ENCODE data around the gene KIAA0319L.
"Not testable (repeated sequence)": the region's sequence is repeated elsewhere in the genome, so short reads cannot be mapped to it uniquely, and the experiment has no call there.

KIAA0319L gene

DNA sequence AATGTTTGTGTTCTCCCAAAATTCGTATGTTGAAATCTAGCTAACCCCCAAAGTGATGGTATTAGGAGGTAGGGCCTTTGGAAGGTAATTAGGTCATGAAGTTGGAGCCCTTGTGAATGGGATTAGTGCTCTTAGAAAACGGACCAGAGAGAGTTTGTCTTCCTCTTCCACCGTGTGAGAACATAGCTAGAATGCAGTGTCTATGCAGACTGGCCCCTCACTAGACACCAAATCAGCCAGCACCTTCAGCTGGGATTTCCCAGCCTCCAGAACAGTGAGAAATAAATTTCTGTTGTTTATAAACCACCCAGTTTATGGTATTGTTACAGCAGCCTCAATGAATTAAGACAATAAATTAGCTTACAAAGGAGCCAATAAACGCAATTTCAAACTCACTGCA is 58.0 kb downstream of the KIAA0319L start:
- no peak for DNase-seq (ENCODE audit: low read depth in 1 of 2, low spot score in 1 of 2)

DNA sequence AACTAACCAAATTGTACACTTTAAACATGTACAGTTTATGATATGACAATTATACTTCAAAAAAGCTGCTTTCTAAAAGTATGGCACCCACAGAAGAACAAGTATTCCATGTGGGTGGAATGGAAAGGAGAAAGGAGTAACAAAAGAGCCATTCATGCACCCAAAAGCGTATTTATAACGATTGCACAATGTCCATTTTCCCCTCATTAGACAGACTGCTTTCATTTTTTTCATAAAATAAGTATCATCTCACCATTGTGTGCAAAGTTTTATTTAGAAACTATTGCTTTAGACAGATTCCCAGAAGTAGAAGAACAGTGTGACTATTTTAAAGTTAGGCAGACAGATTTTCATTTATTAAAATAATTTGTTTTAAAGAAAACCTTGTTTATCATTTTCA is 59.6 kb downstream of the KIAA0319L start:
- DNase-seq (ENCODE audit: low read depth in 1 of 2, low spot score in 1 of 2), result no peak

DNA sequence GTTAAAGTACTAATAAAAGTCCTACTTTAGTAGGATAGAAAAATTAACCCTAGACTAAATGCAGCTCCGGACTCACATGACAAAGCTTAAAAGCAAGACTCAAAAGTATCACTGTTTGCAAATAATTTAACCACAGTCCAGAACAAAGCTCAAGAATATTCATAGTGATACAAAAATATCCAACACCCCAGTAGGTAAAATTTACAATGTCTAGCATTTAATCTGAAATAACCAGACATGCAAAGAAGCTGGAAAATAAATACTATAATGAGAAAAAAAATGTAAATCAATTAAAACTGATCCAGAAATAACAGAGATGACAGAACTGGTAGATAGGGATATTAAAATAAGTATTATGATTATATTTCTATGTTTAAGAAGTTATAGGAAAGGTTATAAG is 67.0 kb downstream of the KIAA0319L start:
- DNase-seq (ENCODE audit: low read depth in 1 of 2, low spot score in 1 of 2), result no peak

DNA sequence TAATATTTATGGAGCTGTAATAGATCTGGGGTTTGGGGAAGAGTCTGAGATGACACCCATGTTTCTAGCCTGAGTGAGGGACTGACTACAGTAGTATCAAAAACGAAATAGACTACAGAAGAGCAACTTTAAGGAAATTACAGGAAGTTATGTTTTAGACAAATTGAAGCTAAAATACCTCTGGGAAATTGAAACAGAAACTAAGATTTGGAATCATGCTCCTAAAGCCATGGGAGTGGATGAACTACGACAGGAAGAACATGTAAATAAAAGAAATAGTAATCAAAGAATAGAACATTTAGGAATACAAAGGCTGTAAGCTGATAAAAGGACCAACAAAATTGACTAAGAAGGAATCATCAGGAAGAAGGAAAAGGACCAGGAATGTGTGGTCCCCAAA is 68.9 kb downstream of the KIAA0319L start:
- DNase-seq (ENCODE audit: low read depth in 1 of 2, low spot score in 1 of 2), result no peak

DNA sequence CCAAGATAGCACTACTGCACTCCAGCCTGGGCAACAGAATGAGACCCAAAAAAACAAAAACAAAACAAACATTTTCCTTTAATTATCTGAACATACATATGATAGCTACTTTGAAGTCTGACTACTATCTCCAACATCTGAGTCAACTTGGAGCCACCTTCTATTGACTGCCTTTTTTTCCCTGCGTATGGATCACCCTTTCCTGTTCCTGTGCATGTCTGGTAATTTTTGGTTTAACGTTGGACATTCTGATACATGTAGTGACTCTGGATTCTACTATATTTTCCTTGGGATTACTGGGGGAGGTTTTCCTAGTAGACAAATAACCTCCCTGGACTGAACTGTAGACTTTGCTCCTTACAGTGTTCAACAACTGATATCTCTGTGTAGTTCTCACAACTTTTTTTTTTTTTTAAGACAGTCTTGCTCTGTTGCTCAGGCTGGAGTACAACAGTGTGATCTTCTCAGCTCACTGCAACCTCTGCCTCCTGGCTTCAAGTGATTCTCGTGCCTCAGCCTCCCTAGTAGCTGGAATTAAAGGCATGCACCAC is 70.3 kb downstream of the KIAA0319L start:
- DNase-seq (ENCODE audit: low read depth in 1 of 2, low spot score in 1 of 2), result no peak

DNA sequence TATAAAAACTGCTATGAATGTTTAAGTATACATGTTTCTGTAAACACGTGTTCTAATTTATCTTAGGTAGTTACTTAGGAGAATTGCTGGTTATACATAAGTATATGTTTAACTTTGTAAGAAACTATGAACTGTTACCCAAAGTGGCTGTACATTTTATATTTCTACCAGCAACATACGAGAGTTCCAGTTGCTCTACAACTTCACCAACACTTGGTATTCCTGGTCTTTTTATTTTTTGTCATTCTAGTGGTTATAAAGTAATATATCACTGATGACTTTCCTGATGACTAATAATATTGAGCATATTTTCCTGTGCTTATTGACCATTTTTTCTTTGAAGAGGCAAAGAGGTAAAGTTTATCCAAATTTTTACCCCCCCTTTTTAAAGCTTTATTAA is 76.0 kb downstream of the KIAA0319L start:
- DNase-seq (ENCODE audit: low read depth in 1 of 2, low spot score in 1 of 2), result no peak

DNA sequence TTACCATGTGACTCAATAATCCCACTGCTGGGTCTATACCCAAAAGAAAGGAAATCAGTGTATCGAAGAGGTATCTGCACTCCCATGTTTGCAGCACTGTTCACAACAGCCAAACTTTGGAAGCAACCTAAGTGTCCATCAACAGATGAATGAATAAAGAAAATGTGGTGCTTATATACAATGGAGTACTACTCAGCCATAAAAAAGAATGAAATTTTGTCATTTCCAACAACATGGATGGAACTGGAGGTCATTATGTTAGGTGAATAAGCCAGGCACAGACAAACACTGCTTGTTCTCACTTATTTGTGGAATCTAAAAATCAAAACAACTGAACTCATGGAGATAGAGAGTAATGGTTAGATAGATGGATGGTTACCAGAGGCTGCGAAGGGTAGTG is 79.3 kb downstream of the KIAA0319L start:
- no peak for DNase-seq (ENCODE audit: low read depth in 1 of 2, low spot score in 1 of 2)

DNA sequence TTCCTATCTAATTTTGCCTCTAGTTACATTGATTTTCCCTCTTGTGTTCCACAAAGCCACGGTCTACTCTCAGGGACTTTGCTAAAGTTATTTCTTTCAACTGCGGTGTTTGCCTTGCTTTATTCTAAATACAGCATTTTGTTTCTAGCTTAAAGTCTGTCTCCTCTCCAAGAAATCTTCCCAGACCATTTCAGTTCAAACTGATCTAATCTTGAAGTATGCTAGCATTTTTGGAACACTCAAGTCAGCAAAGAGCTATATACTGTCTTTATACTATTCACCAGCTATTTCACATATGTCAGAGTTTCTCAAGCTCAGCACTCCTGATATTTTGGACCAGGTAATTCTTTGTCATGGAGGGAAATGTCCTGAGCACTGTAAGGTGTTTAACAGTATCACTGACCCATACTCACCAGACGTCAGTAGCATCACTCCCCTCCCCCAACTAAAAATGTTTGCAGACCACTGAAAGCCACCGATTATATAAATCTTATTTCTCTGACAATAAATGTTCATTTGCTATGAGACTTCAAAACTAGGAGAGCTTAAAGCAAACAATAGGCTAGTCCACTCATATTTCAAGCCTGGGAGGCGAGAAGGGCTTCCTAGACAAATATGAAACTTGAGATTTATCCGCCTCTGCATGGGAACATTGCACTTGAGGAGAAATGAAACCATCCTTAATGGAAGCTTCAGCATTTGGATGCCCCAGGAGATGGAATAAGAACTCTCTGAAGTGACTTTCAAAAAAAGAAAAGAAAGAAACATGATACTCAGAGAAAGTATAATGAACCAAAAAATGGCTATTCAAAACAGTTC is 81.1 kb downstream of the KIAA0319L start:
- no peak for DNase-seq (ENCODE audit: low read depth in 1 of 2, low spot score in 1 of 2)

DNA sequence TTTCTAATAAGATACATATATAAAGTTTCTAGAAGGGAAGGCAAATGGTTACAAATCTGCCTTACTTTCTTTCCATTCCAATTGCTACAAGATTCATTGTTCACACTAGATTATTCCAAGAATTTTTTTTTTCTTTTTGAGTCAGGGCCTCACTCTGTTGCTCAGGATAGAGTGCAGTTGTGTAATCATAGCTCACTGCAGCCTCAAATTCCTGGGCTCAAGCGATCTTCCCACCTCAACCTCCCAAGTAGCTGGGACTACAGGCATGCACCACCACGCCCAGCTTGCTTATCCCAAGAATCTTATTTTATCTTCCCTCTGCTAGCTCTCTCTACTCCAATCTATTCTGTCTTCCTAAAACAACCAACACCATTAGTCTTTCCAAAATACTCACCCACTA is 81.8 kb downstream of the KIAA0319L start:
- DNase-seq (ENCODE audit: low read depth in 1 of 2, low spot score in 1 of 2), result no peak

DNA sequence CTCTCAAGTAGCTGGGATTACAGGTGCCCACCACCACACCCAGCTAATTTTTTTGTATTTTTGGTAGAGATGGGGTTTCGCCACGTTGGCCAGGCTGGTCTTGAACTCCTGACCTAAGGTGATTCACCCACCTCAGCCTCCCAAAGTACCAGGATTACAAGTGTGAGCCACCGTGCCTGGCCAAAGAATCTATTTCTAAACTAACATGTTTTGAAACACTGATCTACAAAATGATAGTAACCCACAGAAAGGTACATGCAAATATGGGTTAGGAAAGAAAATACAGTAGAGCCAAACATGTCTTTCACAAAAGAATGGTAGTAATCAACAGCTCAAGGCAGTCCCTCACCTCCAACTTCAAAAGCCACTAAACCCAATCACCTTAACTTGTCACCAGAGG is 84.0 kb downstream of the KIAA0319L start:
- not testable (repeated sequence) for DNase-seq (ENCODE audit: low read depth in 1 of 2, low spot score in 1 of 2)

DNA sequence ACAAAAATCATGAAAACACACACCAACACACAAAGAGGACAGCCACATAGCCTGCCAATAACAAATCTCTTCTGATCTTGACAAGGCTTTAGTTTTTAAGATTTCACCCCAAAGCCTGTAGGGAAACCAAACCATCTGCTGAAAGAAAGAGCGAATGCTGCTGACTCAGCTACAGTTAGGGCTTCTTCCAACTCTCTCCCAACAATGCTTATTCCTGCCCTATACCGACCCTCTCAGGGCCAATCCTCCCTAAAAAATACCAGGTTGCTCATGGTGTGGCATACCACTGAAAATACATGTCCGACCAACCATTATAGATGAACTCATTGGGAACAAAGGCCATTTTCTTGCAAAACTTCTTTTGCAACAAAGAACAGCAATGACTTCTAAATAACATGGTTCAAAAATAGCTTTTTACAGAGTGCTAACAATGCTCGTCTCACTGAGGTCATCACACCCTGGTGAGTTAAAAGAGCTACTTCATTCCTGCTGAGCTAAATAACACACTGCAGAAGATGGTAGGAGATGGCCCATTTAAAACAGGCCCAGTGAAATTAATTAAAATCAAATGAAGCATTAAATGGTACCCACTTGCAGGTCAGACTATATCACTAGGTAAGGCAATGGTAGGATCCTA is 86.1 kb downstream of the KIAA0319L start:
- DNase-seq (ENCODE audit: low read depth in 1 of 2, low spot score in 1 of 2), result no peak

DNA sequence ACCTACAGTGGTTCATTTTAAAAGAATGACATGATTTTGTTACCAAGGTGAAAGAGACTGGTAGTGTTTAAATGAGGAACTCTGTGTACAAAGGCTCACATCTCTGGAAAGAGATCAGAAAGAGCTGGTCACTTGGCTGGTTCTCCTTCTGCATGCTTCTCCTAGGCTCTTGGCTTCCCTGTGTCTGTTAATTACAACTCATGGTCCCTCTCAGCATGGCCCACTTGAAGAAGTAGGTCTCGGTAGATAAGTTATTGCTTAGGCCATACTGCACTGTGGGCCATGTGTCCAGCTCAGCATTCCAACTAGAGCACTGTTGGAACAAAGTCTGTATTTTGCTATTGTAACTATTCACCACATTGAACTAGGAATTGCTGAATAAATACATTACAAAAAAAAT is 91.1 kb downstream of the KIAA0319L start:
- no peak for DNase-seq (ENCODE audit: low read depth in 1 of 2, low spot score in 1 of 2)

DNA sequence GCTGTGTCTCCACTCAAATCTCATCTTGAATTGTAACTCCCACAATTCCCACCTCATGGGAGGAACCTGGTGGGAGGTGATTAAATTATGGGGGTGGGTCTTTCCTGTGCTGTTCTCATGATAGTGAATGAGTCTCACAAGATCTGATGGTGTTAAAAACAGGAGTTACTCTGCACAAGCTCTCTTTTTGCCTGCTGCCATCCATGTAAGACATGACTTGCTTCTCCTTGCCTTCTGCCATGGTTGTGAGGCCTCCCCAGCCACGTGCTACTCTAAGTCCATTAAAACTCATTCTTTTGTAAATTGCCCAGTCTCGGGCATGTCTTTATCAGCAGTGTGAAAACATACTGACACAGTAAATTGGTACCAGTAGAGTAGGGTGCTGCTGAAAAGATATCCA is 93.5 kb downstream of the KIAA0319L start:
- not testable (repeated sequence) for DNase-seq (ENCODE audit: low read depth in 1 of 2, low spot score in 1 of 2)

DNA sequence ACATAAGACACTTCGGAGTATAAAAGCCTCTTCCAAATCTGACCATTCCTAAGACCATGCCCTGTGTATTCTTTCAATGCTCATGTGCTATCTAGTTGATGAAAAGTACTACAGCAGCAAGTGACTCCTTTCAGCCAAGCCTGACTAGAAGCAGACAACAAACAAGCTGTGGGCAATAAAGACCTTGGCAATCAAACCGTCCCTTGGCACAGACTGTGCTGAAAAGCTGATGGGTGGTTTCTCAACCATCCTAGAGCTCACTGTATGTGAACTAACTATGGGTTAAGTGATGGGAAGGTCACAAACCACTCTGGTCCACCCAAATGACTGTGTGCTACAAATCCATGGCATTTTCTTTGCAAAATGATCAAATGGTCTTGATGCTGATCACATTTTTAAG is 94.0 kb downstream of the KIAA0319L start:
- DNase-seq (ENCODE audit: low read depth in 1 of 2, low spot score in 1 of 2), result no peak

DNA sequence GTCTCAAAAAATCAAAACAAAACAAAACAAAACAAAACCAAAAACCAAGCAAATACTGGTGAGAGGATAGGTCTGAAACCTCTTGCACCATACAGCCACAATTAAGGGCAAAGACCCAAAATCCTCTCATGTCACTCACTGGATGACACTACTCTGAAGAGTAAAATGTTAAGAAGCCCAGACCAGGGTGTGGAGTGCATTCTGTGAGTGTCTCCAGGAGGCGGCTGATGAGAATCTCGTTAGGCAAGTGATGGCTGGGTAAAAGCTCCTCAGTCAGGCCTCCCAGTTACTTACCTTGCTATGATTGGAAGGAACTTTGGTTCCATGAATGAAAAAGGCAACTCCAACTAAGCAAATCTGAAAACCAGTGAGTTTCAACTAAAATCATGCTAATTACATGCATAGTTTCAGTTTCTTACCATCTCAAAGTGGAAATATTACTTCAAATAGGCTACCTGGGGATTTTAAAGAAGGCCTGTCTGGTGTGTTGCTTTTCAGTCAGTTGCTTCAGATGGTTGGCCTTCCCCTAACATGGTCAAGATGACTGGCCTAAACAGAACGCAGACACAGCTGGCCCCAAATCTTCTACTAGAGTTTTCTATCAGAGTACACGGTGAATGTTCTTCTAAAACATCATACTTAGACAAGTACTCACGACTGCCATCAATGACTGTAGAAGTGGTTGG is 95.1 kb downstream of the KIAA0319L start:
- DNase-seq (ENCODE audit: low read depth in 1 of 2, low spot score in 1 of 2), result no peak

DNA sequence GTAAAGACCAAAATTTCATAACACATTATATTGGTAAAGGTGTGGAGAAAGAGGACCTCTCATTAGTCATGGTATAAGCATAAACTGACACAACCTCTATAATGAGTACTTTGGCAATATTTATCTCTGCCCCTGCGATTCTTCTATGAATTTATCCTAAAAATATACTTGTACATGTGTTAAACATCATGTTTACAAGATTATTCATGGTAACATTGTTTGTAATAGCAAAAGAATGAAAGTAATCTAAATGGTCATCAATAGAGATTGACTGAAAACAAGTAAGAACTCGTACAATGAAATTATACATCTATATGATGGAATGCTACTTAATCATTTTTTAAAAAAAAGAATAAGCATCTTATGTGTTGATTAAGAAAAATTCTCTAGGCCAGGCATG is 96.4 kb downstream of the KIAA0319L start:
- DNase-seq (ENCODE audit: low read depth in 1 of 2, low spot score in 1 of 2), result no peak

DNA sequence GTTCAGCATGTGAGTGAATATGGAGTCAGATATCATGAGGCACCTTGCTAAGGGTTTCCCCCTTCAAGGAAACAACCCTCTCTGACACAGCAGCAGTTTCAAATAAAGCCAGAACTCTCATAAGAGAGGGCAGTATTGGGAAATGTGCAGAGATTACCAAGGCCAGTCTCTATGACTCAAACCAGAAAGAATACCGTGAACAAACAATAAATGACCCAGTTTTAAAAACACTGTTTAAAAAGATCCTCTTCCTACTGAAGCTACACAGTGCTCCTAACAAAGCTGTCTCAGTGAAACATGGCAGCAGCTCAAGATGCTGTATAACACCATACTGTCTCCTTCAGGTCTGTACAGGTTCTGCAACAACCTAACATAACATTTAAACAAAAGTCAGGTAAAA is 102.6 kb downstream of the KIAA0319L start:
- DNase-seq (ENCODE audit: low read depth in 1 of 2, low spot score in 1 of 2), result no peak

DNA sequence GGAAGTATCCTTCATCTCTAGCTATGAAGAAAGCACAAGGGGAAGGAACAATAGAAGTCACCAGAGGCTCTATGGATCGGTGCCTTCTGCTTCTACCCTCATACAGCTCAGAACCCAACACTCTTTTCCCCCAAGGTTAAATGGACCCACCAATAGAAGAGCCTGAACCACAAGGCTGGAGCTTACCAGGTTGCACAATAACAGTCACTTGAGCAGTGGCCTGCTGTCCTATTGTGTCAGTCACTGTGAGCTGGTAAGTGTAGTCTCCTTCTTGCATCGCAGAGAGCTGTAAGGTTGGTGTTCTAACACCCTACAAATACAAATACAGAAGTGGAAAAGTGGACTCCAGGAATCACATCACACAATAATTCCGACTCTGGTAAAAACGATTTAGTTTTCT is 103.0 kb downstream of the KIAA0319L start:
- no peak for DNase-seq (ENCODE audit: low read depth in 1 of 2, low spot score in 1 of 2)

DNA sequence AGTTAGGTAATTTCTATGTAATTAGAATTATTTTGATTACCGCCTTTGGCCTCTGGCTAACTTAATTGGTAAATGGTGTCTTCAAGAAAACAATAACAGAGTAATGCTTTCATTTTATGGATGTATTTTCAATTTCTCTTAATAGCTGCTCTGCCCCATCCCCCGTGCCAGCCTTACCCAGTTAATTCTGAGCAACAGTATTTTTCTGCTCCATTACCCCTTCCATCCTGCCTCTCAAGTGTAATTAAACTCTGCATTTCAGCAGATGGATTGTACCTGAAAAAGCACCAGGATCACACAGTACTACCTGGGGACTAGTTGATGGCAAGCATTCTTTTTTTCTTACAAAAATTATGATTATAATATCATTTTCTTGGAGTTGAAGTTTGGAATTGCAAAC is 104.2 kb downstream of the KIAA0319L start:
- DNase-seq (ENCODE audit: low read depth in 1 of 2, low spot score in 1 of 2), result no peak

DNA sequence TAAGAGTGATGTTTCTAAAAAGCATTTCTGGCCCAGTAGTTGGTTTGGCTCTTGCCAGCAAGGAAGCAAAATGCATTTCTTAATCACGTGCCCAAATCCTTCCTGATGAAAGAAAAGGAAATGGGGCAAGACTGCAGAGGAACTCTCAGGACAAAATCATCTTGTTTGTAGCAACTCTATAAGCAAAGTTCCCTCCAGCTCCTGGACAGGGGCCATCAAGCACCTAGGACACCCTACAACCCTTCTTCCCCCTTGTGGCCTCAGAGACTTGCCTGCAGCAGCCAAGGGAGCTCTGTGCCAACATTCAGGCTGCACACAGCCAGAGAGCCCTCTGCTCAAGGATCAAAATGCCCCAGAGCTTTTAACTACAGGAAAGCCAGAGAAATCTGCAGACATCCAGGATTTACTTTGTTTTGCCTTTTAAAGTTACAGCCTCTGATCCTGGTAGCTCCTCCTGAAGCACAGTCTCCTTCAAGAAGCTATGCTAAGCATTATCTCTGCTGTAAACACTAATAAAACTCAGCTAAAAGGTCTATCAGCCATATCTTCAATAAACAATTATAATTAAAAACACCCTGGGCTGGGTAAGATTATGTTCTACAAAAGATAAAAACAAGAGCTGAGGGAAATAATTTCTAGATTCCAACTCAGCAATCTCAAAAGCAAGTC is 105.0 kb downstream of the KIAA0319L start:
- DNase-seq (ENCODE audit: low read depth in 1 of 2, low spot score in 1 of 2), result no peak

DNA sequence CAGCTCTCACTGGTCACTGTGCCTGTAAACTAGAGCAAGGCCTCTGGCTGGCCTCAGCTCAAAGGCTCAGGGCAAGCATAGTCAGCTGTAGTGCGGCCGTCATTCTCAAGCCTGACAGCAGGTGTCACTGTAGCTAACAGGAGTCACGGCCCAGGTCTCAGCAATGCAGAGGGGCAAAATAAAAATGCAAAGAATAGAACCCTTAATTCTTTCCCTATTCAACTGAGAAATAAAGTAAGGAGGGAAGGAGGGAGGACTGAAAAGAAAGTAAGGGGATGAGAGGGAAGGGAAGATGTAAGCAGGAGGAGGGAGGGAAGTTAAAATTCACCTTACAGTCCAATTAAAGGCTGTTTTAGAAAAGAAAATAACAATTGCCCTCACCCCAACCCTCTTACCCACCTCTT is 106.1 kb downstream of the KIAA0319L start:
- peak; percentile 64 to 73 for DNase-seq (ENCODE audit: low read depth in 1 of 2, low spot score in 1 of 2)

Data from activated CD4-positive, alpha-beta T cell treated with anti-CD3 and anti-CD28 coated beads, Interleukin-2, amount 50 U/mL, for 24 hours (primary cell).